Measurements from ENCODE around the gene FLT3LG. TPM values are rescaled to one million over a fixed set of nuclear protein-coding genes. Genes with fewer than 3 reads are reported as not detected.
"Not testable (repeated sequence)": the region's sequence is repeated elsewhere in the genome, so short reads cannot be mapped to it uniquely, and the experiment has no call there.

Gene FLT3LG
- total and polyA plus RNA-seq, 9 of the 15 experiments (the other 6 are each of a cell fraction or from before 2014, with no cell fraction given): 0.31 to 6.4 (median 1.1) TPM

- H2AFZ ChIP-seq (ENCODE audit: low read depth, low read length): no peak overlapping the region
- H3K27ac ChIP-seq (ENCODE audit: extremely low read depth, low read depth, low read length): no peak overlapping the region
- ATAC-seq (0 out of 3 replicates have a peak, but pooled peaks have one; percentile 46), FAIRE-seq (no peak), DNase-seq (ENCODE audit: extremely low read depth in 1 of 4, low spot score in 3 of 4) (no peak)
- ChIA-PET POLR2A (no interaction called here), CTCF (ENCODE audit: low intra/inter-chr PET ratio) (no interaction called here)
- peaks cover 0 to 19% of the 10 kb centered on the region in 2 experiments; a peak in 4 of 5 replicates for H3K4me1 ChIP-seq (replicated peaks in 1 of 2; ENCODE audit: control insufficient read depth in 2 of 2, insufficient read depth in 2 of 2, low read length in 2 of 2)
- intact Hi-C loops (cut with micrococcal nuclease) (no loop called here), in situ Hi-C loops (cut with MboI) (no loop called here)
- peaks cover 20% of the 10 kb centered on the region for H3K79me2 ChIP-seq (ENCODE audit: control insufficient read depth, insufficient read depth, low read length)
- H3K9ac ChIP-seq (ENCODE audit: insufficient read depth in 1 of 2, low read depth in 2 of 2, low read length in 2 of 2): peak overlapping the region in 1 of 2 experiments; percentile 65; a peak in 2 of 4 replicates
- no TSS peak for BruUV-seq (replicated peaks)
- H3K9me3 ChIP-seq (replicated peaks; ENCODE audit: control insufficient read depth, insufficient read depth, low read depth, low read length): no peaks in the 10 kb centered on the region
- peaks cover 45% of the 10 kb centered on the region; the same call in 2 of the 3 replicates for H3K36me3 ChIP-seq (ENCODE audit: control insufficient read depth, insufficient read depth, low read length)
- WGBS (ENCODE audit: insufficient coverage, low coverage, missing lambda C conversion rate): 96% methylated on average over 12 of the region's 12 CpGs
- TF ChIP-seq TCF7L2 (IDR thresholded peaks at IDR 0.05; ENCODE audit: low read depth, low read length): no peak
- 0 out of 2 replicates have a peak, but pooled peaks have one; percentile 19 for TF ChIP-seq HCFC1 (IDR thresholded peaks at IDR 0.05; ENCODE audit: low read depth, low read length)
- peak in 1 of 3 experiments; percentile 16 for TF ChIP-seq YY1 (IDR thresholded peaks at IDR 0.05; ENCODE audit: borderline replicate concordance in 1 of 3, control insufficient read depth in 1 of 3, extremely low read depth in 1 of 3, insufficient read depth in 3 of 3, insufficient read length in 1 of 3, insufficient replicate concordance in 2 of 3, low read depth in 1 of 3, low read length in 2 of 3)
- H3K4me2 ChIP-seq (ENCODE audit: insufficient read depth, low read length): no peak overlapping the region
- H3K27me3 ChIP-seq (ENCODE audit: control insufficient read depth in 2 of 2, insufficient read depth in 2 of 2, low read length in 2 of 2): no peaks in the 10 kb centered on the region
- H4K20me1 ChIP-seq (replicated peaks; ENCODE audit: control insufficient read depth, insufficient read depth, low read length): no peaks in the 10 kb centered on the region
- no peaks in the 10 kb centered on the region for H3K9me1 ChIP-seq (ENCODE audit: control insufficient read depth, insufficient read depth, low read length)
- H3K4me3 ChIP-seq: no peak overlapping the region
These were observed 14.6 kb upstream of the FLT3LG start for GRCh38 chr19:49459388-49459787.

GRCh38 chr19:49461130-49461529, 12.9 kb upstream of the FLT3LG start:
- FAIRE-seq; CTCF ChIA-PET (ENCODE audit: low intra/inter-chr PET ratio); H3K9ac ChIP-seq (ENCODE audit: insufficient read depth in 1 of 2, low read depth in 2 of 2, low read length in 2 of 2); ATAC-seq; intact Hi-C loops (cut with micrococcal nuclease); H4K20me1 ChIP-seq (replicated peaks; ENCODE audit: control insufficient read depth, insufficient read depth, low read length); H3K79me2 ChIP-seq (ENCODE audit: control insufficient read depth, insufficient read depth, low read length); in situ Hi-C loops (cut with MboI); H3K9me3 ChIP-seq (replicated peaks; ENCODE audit: control insufficient read depth, insufficient read depth, low read depth, low read length); H3K27ac ChIP-seq (ENCODE audit: extremely low read depth, low read depth, low read length); H3K4me3 ChIP-seq; BruUV-seq (replicated peaks); POLR2A ChIA-PET; H3K9me1 ChIP-seq (ENCODE audit: control insufficient read depth, insufficient read depth, low read length); H3K27me3 ChIP-seq (ENCODE audit: control insufficient read depth in 2 of 2, insufficient read depth in 2 of 2, low read length in 2 of 2); H3K4me2 ChIP-seq (ENCODE audit: insufficient read depth, low read length); DNase-seq (ENCODE audit: extremely low read depth in 1 of 4, low spot score in 3 of 4); H2AFZ ChIP-seq (ENCODE audit: low read depth, low read length): not testable (repeated sequence)
- Histone ChIP-seq H3K36me3 (ENCODE audit: control insufficient read depth, insufficient read depth, low read length) (peaks cover 52% of the 10 kb centered on the region; the same call in 2 of the 3 replicates), H3K4me1 (replicated peaks in 1 of 2; ENCODE audit: control insufficient read depth in 2 of 2, insufficient read depth in 2 of 2, low read length in 2 of 2) (peaks cover 0 to 19% of the 10 kb centered on the region in 2 experiments; a peak in 4 of 5 replicates)
- no CpG with 5 or more reads among the region's 1 CpG for WGBS (ENCODE audit: insufficient coverage, low coverage, missing lambda C conversion rate)
